Activated T-helper 1 cell treated with Interleukin-2 at 50 U/mL for 16 hours (primary cell): ENCODE results near the gene STK4.

ENCODE experiments used
- DNase-seq: peaks from one replicate; pipeline ENCODE4 v3.0.0-alpha.2; 2020; ENCODE audit warnings: low read depth

The STK4 gene

GRCh38 chr20:44954211-44954610 is 12.1 kb upstream of the STK4 start:
- DNase-seq = no peak

GRCh38 chr20:44955270-44955669 is 11.0 kb upstream of the STK4 start:
- DNase-seq = no peak

GRCh38 chr20:44956410-44956809 is 9.9 kb upstream of the STK4 start:
- DNase-seq = no peak

- no peak for DNase-seq
Measured at GRCh38 chr20:44958276-44958675, 8.0 kb upstream of the STK4 start.

GRCh38 chr20:44959082-44959637 is 7.2 kb upstream of the STK4 start:
- DNase-seq = no peak

GRCh38 chr20:44959638-44960102 is 6.6 kb upstream of the STK4 start:
- DNase-seq = no peak

- peak; percentile 92 for DNase-seq
Measured at GRCh38 chr20:44960103-44960852, 6.0 kb upstream of the STK4 start, which contains the start of gene TOMM34. Gene TOMM34, minus strand, starts transcription at chr20:44960397. Its CDS starts 64 bp downstream, at chr20:44960333.

- DNase-seq = no peak
Measured at GRCh38 chr20:44961011-44961869, 5.1 kb upstream of the STK4 start.

GRCh38 chr20:44961870-44962267 is 4.4 kb upstream of the STK4 start:
- no peak for DNase-seq

- no peak for DNase-seq
Measured at GRCh38 chr20:44962483-44962882, 3.8 kb upstream of the STK4 start.

GRCh38 chr20:44963325-44964215 is 2.7 kb upstream of the STK4 start:
- no peak for DNase-seq

- no peak for DNase-seq
Measured at GRCh38 chr20:44965651-44966029, 672 bp upstream of the STK4 start.

- no peak for DNase-seq
Measured at GRCh38 chr20:44967207-44967807, 995 bp downstream of the STK4 start.

- DNase-seq = no peak
Measured at GRCh38 chr20:44969300-44969894, 3.1 kb downstream of the STK4 start.

GRCh38 chr20:44970243-44970757 is 4.0 kb downstream of the STK4 start:
- no peak for DNase-seq

GRCh38 chr20:44973053-44973452 is 6.7 kb downstream of the STK4 start:
- DNase-seq = no peak

- no peak for DNase-seq
Measured at GRCh38 chr20:44976698-44977097, 10.4 kb downstream of the STK4 start.

- peak; percentile 45 for DNase-seq
Measured at GRCh38 chr20:44979090-44979621, 12.8 kb downstream of the STK4 start.

- DNase-seq = no peak
Measured at GRCh38 chr20:44981736-44982406, 15.6 kb downstream of the STK4 start.
